Measurements from ENCODE around the gene ABL1.
A peak's percentile ranks its signal among the peaks of the same experiment; 100 is the strongest.

The ABL1 gene

DNA sequence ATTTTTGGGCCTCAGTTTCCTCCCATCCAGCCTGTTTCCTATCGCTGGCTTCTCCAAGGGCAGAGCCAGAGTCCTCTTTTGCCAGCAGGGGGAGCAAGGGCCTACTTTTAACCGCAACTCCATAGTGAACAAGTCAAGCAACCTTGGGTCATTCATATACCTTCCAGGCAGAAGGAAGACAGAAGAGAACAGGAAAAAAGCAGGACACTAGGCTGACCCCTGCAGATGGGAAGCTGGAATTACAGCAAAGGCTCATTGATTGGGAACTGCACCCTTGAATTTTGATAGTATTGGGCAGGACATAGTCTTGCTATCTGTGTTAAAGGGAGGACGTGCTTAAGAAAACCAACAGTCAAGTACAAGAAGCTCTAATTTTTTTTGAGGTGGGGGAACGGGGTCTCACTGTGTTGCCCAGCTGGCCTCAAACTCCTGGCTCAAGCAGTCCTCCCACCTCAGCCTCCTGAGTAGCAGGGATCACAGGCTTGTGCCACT lies 31.5 kb downstream of the ABL1 start:
- CTCF ChIA-PET = interaction anchor here (0.5 to 2.9 kb wide), 15 partner anchors 8 to 180 kb away, joined by 3 to 17 read pairs (median 4); no protein-coding TSS in a partner anchor
- POLR2A ChIA-PET = interaction anchor here (0.6 to 0.9 kb wide), 3 partner anchors 42 to 171 kb away, joined by 3 to 5 read pairs (median 3); no protein-coding TSS in a partner anchor
- peak; percentile 81 for DNase-seq (ENCODE audit: extremely low spot score)
- TF ChIP-seq ARNT (IDR thresholded peaks at IDR 0.05) (no peak), NFRKB (IDR thresholded peaks at IDR 0.05) (no peak), SUZ12 (IDR thresholded peaks at IDR 0.05) (no peak), TARDBP (IDR thresholded peaks at IDR 0.05) (no peak), L3MBTL2 (conservative IDR thresholded peaks at IDR 0.05) (no peak), FOXK2 (IDR thresholded peaks at IDR 0.05) (no peak), HDGF (IDR thresholded peaks at IDR 0.05; ENCODE audit: borderline replicate concordance) (no peak), ZNF384 (IDR thresholded peaks at IDR 0.05) (no peak), FOXM1 (IDR thresholded peaks at IDR 0.05; ENCODE audit: borderline replicate concordance) (no peak), BHLHE40 (IDR thresholded peaks at IDR 0.05; ENCODE audit: borderline replicate concordance) (no peak)
- TF ChIP-seq, protein P1, sequence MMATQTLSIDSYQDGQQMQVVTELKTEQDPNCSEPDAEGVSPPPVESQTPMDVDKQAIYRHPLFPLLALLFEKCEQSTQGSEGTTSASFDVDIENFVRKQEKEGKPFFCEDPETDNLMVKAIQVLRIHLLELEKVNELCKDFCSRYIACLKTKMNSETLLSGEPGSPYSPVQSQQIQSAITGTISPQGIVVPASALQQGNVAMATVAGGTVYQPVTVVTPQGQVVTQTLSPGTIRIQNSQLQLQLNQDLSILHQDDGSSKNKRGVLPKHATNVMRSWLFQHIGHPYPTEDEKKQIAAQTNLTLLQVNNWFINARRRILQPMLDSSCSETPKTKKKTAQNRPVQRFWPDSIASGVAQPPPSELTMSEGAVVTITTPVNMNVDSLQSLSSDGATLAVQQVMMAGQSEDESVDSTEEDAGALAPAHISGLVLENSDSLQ (IDR thresholded peaks at IDR 0.05) = no peak

DNA sequence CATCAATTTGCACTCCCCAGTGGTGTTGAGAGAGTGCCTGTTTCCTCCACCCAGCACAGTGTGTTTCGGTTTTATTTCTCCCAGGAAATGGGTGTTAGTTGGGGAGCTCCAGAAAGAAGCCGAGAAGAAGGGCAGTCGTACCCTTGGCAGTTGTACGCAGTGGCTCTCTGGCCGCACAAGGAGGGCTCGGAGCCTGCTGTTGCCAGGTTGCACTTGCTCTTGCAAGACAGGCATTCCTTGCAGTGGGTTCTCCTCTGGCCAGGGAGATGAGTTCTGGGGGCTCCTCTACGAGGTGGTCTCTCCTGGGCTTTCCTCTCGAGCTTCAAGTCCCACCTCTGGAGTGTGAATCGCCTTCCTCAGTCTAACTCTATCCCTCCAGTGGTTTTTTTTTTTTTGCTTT lies 32.5 kb downstream of the ABL1 start:
- DNase-seq (ENCODE audit: extremely low spot score) = no peak
- POLR2A ChIA-PET = interaction anchor here (0.9 kb wide), 2 partner anchors 166 to 172 kb away, joined by 3 read pairs; no protein-coding TSS in a partner anchor
- TF ChIP-seq ARNT (IDR thresholded peaks at IDR 0.05) = no peak
- no peak for TF ChIP-seq LEF1 (IDR thresholded peaks at IDR 0.05; ENCODE audit: borderline replicate concordance)
- CTCF ChIA-PET = interaction anchor here (0.7 to 2.9 kb wide), 6 partner anchors 31 to 442 kb away, joined by 3 to 17 read pairs (median 6); no protein-coding TSS in a partner anchor

DNA sequence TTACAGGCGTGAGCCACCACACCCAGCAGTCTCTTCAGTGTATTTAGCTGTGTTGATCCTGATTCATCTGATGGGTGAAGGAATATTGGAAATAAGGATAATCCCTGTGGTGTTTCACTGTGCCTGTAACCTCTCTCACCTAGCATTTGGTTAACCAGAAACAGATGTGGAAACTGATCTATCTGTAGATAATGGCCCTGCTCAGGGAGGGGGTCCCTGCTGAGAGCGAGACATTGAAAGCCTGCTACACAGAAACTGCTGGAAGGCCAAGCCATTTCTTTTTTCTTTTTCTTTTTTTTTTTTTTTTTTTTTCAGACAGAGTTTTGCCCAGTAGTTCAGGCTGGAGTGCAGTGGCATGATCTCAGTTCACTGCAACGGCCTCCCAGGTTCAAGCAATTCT lies 33.2 kb downstream of the ABL1 start:
- ChIA-PET POLR2A (no interaction called here), CTCF (interaction anchor here (0.7 kb wide), 1 partner anchor 442 kb away, joined by 3 read pairs; no protein-coding TSS in a partner anchor)
- TF ChIP-seq FOXM1 (IDR thresholded peaks at IDR 0.05; ENCODE audit: borderline replicate concordance) (no peak), ARNT (IDR thresholded peaks at IDR 0.05) (no peak), FOXA1 (IDR thresholded peaks at IDR 0.05) (no peak), LEF1 (IDR thresholded peaks at IDR 0.05; ENCODE audit: borderline replicate concordance) (no peak), SP1 (IDR thresholded peaks at IDR 0.05) (no peak), SUZ12 (IDR thresholded peaks at IDR 0.05) (no peak), CTBP1 (IDR thresholded peaks at IDR 0.05; ENCODE audit: borderline replicate concordance) (no peak), TARDBP (IDR thresholded peaks at IDR 0.05) (no peak), L3MBTL2 (conservative IDR thresholded peaks at IDR 0.05) (no peak), NFRKB (IDR thresholded peaks at IDR 0.05) (no peak), HDGF (IDR thresholded peaks at IDR 0.05; ENCODE audit: borderline replicate concordance) (no peak), BHLHE40 (IDR thresholded peaks at IDR 0.05; ENCODE audit: borderline replicate concordance) (no peak), ZNF384 (IDR thresholded peaks at IDR 0.05) (no peak)
- TF ChIP-seq, protein P1 (IDR thresholded peaks at IDR 0.05) = no peak
- DNase-seq (ENCODE audit: extremely low spot score) = no peak

DNA sequence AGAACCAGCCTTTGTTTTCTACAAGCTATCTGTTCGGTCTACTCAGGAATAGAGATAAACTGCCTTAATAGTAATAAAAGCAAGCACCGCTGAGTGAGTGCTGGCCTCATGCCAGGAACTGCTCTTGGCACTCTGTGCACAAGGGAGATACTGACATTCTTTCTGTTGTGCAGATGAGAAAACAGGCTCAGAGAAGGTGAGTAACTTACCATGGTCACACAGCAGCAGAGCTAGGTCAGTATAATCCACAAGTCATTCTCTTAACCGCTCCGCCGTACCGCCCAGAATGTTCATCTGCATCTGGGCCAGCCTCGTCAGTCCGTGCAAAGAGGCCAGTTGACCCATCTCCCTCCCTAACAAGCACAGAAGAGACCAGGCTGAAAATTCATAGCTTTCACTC lies 34.2 kb downstream of the ABL1 start:
- POLR2A ChIA-PET = no interaction called here

DNA sequence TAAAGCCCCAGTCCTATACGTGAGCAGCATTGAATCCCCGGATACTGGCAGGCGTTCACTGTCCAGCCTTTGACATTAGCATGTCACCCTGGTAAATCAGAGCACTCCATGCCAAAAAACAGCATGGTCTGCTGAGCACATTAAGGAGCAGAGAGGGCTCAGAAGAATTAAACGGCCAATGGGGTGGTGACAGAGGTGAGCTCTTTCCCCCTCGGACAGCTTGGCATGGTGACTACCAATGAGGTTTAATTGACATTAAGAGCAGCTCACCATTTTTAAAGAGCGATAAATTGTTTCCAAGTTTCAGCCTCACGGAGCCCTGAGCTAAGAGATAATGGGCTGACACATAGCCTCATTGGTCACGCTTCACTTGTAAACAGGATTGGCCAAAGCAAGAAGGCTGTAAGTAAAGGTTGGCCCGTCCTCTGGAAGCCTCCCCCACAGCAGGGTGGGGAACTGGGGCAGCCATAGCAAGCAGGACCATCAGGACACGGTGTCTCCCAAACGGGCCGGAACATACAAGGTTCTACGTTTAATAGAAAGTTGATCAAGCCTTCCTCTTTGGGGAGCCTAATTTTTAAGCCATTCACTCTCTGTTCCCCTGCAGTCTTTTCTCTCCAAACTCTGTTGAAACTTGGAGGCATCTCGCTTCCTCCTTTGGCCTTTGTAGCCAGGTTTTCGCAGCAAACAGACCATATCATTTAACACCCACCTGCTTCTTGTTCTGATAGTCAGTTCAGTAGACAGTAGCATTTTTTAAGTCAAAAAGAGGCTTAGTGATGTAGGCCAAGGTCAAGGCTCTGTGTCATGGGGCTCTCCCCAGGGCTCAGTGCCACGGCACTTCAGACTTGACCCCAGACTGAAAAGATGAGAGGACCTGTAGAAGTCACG lies 35.7 kb downstream of the ABL1 start:
- TF ChIP-seq, protein P1 (IDR thresholded peaks at IDR 0.05) = no peak
- TF ChIP-seq SP1 (IDR thresholded peaks at IDR 0.05) (no peak), HDGF (IDR thresholded peaks at IDR 0.05; ENCODE audit: borderline replicate concordance) (no peak), TARDBP (IDR thresholded peaks at IDR 0.05) (no peak), ELF4 (IDR thresholded peaks at IDR 0.05) (no peak), L3MBTL2 (conservative IDR thresholded peaks at IDR 0.05) (no peak), ZNF384 (IDR thresholded peaks at IDR 0.05) (no peak), LEF1 (IDR thresholded peaks at IDR 0.05; ENCODE audit: borderline replicate concordance) (no peak), FOXM1 (IDR thresholded peaks at IDR 0.05; ENCODE audit: borderline replicate concordance) (no peak), ARNT (IDR thresholded peaks at IDR 0.05) (no peak), NFRKB (IDR thresholded peaks at IDR 0.05) (no peak), FOXK2 (IDR thresholded peaks at IDR 0.05) (no peak), CTBP1 (IDR thresholded peaks at IDR 0.05; ENCODE audit: borderline replicate concordance) (no peak), BHLHE40 (IDR thresholded peaks at IDR 0.05; ENCODE audit: borderline replicate concordance) (no peak), SUZ12 (IDR thresholded peaks at IDR 0.05) (no peak), FOXA1 (IDR thresholded peaks at IDR 0.05) (no peak)
- POLR2A ChIA-PET = no interaction called here
- CTCF ChIA-PET = interaction anchor here (0.7 to 1.4 kb wide), 8 partner anchors 10 to 171 kb away, joined by 3 to 5 read pairs (median 4); partner anchors contain the start of gene LAMC3
- no peak for DNase-seq (ENCODE audit: extremely low spot score)

More for the DNA sequence above, 34.2 kb downstream of the ABL1 start:
- TF ChIP-seq, protein P1 (IDR thresholded peaks at IDR 0.05) = no peak
- TF ChIP-seq CTBP1 (IDR thresholded peaks at IDR 0.05; ENCODE audit: borderline replicate concordance) (no peak), HDGF (IDR thresholded peaks at IDR 0.05; ENCODE audit: borderline replicate concordance) (no peak), NFRKB (IDR thresholded peaks at IDR 0.05) (no peak), FOXA1 (IDR thresholded peaks at IDR 0.05) (no peak), SP1 (IDR thresholded peaks at IDR 0.05) (no peak), BHLHE40 (IDR thresholded peaks at IDR 0.05; ENCODE audit: borderline replicate concordance) (no peak)
- no peak for DNase-seq (ENCODE audit: extremely low spot score)
- CTCF ChIA-PET = interaction anchor here (0.9 to 1.6 kb wide), 5 partner anchors 57 to 139 kb away, joined by 3 to 6 read pairs (median 4); partner anchors contain the start of gene LAMC3
